ENCODE measurements around the gene TXNL1. TPM values are rescaled to one million over a fixed set of nuclear protein-coding genes. Genes with fewer than 3 reads are reported as not detected.
A peak's percentile ranks its signal among the peaks of the same experiment; 100 is the strongest.

TXNL1 gene
- total and polyA plus RNA-seq, 2 of the 13 experiments (the other 11 are each of a cell fraction or from before 2014, with no cell fraction given), result 41.9 to 73.1 TPM

DNA sequence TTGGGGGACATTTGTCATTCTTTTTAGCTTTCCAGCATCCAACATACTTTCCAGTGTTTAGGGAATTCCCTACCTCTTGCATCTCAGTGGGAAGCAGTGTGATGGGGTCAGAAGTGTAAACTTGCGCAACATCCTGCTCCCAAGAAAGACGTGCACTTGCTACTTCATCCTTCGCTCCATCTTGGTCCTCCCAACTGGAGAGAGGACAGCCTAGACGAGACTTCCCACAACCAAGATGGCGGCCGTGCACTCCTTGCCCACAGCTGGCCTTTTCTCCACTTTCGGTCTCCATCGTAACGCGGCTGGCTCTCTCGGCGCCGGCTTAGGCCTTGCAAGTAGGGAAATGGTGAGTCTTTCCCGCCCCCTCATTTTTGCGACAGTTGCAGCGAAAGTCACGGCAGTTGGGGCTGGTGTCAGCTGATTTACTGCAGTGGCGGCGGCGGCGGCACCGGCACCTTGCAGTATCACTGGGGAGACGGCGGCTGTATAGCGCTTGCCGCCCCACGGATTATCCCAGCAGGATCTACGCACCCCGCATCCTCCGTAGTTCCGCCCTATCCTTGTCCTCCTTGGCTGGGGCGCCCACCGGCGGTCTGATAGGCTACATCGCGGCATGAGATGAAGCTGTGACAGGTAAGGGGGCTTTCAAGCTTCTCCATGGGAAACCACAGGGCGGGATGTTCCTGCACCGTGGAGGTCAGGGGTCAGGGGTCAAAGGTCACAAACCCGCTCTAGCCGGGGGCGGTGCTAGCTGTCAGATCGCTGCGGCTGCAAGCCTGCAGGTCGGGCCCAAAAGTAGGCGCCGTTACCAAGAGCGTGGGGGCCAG is 12.8 kb upstream of the TXNL1 start, which contains the start of gene WDR7 (continued):
- TF ChIP-seq, protein P1, sequence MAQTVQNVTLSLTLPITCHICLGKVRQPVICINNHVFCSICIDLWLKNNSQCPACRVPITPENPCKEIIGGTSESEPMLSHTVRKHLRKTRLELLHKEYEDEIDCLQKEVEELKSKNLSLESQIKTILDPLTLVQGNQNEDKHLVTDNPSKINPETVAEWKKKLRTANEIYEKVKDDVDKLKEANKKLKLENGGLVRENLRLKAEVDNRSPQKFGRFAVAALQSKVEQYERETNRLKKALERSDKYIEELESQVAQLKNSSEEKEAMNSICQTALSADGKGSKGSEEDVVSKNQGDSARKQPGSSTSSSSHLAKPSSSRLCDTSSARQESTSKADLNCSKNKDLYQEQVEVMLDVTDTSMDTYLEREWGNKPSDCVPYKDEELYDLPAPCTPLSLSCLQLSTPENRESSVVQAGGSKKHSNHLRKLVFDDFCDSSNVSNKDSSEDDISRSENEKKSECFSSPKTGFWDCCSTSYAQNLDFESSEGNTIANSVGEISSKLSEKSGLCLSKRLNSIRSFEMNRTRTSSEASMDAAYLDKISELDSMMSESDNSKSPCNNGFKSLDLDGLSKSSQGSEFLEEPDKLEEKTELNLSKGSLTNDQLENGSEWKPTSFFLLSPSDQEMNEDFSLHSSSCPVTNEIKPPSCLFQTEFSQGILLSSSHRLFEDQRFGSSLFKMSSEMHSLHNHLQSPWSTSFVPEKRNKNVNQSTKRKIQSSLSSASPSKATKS (CRISPR knock-in tag; IDR thresholded peaks at IDR 0.05), result 0 out of 2 replicates have a peak, but pooled peaks have one; percentile 60
- peak; percentile 93 for TF ChIP-seq TFAP4 (IDR thresholded peaks at IDR 0.05; ENCODE audit: borderline replicate concordance, low read depth)
- TF ChIP-seq ZNF274 (CRISPR knock-in tag; IDR thresholded peaks at IDR 0.05), result 0 out of 2 replicates have a peak, but pooled peaks have one; percentile 56
- TF ChIP-seq, protein P2, sequence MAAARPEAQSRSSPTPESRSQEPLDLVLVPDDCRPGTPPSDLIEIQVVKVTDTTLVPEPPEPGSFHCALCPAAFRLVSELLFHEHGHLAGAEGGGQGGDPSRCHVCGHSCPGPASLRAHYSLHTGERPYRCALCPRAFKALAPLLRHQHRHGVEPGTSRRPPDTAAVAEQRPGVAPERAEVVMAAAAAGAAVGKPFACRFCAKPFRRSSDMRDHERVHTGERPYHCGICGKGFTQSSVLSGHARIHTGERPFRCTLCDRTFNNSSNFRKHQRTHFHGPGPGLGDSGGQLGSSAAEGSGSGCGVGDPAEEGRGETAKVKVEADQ (CRISPR knock-in tag; IDR thresholded peaks at IDR 0.05; ENCODE audit: borderline replicate concordance), result no peak; the same call in 1 of the 2 replicates
- no peak; the same call in 1 of the 2 replicates for TF ChIP-seq FOXO1 (CRISPR knock-in tag; IDR thresholded peaks at IDR 0.05)
- TF ChIP-seq NPAS2 (CRISPR knock-in tag; IDR thresholded peaks at IDR 0.05; ENCODE audit: borderline replicate concordance), result no peak
- TF ChIP-seq CAMTA2 (CRISPR knock-in tag; IDR thresholded peaks at IDR 0.05; ENCODE audit: borderline replicate concordance), result no peak
- TF ChIP-seq, protein P3, sequence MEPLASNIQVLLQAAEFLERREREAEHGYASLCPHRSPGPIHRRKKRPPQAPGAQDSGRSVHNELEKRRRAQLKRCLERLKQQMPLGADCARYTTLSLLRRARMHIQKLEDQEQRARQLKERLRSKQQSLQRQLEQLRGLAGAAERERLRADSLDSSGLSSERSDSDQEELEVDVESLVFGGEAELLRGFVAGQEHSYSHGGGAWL (CRISPR knock-in tag; IDR thresholded peaks at IDR 0.05), result peak; percentile 68; the same call in 1 of the 2 replicates
- TF ChIP-seq FOXM1 (CRISPR knock-in tag; IDR thresholded peaks at IDR 0.05), result no peak
- TF ChIP-seq ZNF792 (CRISPR knock-in tag; IDR thresholded peaks at IDR 0.05), result no peak
- peak; percentile 77 for TF ChIP-seq RBM39 (IDR thresholded peaks at IDR 0.05; ENCODE audit: low read depth, low read length, poor library complexity, severe bottlenecking)
- TF ChIP-seq, protein P4, sequence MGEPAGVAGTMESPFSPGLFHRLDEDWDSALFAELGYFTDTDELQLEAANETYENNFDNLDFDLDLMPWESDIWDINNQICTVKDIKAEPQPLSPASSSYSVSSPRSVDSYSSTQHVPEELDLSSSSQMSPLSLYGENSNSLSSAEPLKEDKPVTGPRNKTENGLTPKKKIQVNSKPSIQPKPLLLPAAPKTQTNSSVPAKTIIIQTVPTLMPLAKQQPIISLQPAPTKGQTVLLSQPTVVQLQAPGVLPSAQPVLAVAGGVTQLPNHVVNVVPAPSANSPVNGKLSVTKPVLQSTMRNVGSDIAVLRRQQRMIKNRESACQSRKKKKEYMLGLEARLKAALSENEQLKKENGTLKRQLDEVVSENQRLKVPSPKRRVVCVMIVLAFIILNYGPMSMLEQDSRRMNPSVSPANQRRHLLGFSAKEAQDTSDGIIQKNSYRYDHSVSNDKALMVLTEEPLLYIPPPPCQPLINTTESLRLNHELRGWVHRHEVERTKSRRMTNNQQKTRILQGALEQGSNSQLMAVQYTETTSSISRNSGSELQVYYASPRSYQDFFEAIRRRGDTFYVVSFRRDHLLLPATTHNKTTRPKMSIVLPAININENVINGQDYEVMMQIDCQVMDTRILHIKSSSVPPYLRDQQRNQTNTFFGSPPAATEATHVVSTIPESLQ (CRISPR knock-in tag; conservative IDR thresholded peaks at IDR 0.05), result no peak
- TF ChIP-seq ATF7-NPFF (CRISPR knock-in tag; IDR thresholded peaks at IDR 0.05; ENCODE audit: low read depth), result peak; percentile 47; the same call in 1 of the 2 replicates
- TF ChIP-seq THAP11 (CRISPR knock-in tag; IDR thresholded peaks at IDR 0.05), result peak; percentile 93
- peak; percentile 79; the same call in 1 of the 2 replicates for TF ChIP-seq ARNT2 (CRISPR knock-in tag; IDR thresholded peaks at IDR 0.05; ENCODE audit: low read depth)
- TF ChIP-seq, protein P5, sequence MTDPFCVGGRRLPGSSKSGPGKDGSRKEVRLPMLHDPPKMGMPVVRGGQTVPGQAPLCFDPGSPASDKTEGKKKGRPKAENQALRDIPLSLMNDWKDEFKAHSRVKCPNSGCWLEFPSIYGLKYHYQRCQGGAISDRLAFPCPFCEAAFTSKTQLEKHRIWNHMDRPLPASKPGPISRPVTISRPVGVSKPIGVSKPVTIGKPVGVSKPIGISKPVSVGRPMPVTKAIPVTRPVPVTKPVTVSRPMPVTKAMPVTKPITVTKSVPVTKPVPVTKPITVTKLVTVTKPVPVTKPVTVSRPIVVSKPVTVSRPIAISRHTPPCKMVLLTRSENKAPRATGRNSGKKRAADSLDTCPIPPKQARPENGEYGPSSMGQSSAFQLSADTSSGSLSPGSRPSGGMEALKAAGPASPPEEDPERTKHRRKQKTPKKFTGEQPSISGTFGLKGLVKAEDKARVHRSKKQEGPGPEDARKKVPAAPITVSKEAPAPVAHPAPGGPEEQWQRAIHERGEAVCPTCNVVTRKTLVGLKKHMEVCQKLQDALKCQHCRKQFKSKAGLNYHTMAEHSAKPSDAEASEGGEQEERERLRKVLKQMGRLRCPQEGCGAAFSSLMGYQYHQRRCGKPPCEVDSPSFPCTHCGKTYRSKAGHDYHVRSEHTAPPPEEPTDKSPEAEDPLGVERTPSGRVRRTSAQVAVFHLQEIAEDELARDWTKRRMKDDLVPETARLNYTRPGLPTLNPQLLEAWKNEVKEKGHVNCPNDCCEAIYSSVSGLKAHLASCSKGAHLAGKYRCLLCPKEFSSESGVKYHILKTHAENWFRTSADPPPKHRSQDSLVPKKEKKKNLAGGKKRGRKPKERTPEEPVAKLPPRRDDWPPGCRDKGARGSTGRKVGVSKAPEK (CRISPR knock-in tag; IDR thresholded peaks at IDR 0.05; ENCODE audit: borderline replicate concordance), result 0 out of 2 replicates have a peak, but pooled peaks have one; percentile 33
- peak; percentile 35; the same call in 1 of the 2 replicates for TF ChIP-seq KAT7 (CRISPR knock-in tag; IDR thresholded peaks at IDR 0.05; ENCODE audit: borderline replicate concordance)

All from HepG2 (cell line).